HG03103 (cell line): ENCODE data around the gene TNIK.
"Not testable (repeated sequence)": the region's sequence is repeated elsewhere in the genome, so short reads cannot be mapped to it uniquely, and the experiment has no call there.

Experiments used
- ATAC-seq: cut with Tn5 transposase; IDR thresholded peaks from one replicate; pipeline ENCODE4 v1.9.1; 2021; ENCODE audit warnings: low read depth; ENCODE audit not compliant: unreplicated experiment

TNIK gene

DNA sequence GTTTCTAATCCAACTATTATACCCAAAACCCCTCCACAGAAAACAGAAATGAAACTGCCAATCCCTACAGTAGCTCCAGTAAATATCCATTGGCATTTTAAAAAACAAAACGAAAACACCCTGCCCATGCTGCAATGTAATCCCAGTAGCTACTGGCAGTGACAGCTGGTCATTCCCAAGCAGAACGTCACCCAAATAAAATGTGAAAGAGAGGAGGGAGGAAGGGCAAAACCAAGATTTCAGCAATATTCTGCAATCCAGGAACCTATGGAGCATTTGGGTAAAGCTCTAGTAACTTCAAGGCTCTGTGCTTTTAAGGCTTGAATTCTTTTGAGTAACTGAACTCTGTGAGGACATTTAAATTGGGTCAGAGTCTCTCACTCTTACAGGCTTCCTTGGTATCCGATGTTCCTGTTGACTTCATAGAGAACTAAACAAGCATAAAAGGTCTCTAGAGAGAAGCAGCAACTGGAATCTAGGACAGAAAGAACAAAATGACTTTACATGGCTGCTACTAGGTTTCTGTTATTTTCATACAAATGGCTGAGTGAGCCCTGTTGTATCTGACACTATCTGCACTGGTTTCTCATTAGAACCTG is 136.2 kb downstream of the TNIK start:
- ATAC-seq = no peak

DNA sequence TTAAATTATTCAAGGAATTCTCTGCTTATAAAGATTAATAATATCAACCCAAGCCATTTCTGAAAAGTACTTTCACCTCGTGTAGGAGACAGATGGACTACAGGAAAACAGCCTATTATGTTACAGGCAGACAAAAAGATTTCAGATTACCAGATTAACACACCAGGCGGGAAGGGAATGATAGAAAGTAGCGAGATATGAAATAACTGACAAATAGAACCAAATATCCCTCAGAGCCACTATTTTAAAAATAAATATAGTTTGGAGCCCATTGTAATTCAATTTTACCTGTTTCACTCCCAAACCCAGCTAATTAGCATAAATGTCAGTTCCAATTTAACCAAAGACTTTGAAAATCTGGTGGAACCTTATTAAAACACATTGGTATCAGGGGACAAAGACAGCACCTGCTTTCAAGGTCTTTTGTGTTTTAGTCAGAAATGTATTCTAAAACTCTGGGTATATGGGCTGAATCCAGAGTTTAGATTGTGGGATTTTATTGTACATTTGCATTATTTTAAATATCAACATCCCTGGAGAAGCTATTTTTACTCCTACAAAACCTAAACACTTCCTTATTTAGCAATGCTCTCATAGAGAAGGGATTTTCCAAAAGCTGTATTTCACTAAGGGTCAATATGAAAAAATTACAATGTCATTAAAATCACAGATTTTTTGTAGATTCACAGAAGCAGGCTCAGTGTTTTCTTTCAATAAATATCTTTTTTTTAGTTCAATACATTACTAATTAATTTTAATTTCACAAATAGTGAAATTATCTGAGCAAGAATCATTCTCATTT is 138.4 kb downstream of the TNIK start:
- no peak for ATAC-seq

- ATAC-seq = no peak
Measured at GRCh38 chr3:171320750-171321558, 139.3 kb downstream of the TNIK start.

DNA sequence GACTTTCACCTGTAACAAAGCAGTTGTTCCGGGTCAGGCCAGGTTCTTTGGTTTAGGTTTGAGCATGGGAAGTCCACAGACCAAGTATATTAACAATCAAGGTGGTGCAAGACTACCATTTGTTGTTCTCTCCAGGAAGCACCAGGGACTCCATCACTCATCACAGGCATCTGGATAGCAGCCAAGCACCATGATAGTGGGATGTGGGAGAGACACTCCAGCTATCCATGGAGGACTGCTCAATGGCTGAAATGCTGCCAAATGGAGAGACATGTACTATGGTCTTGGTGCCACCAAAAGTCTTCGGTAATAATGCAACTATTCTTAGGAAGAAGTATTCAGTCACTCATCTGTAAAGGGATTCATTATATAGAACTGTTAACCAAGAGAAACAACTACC is 143.0 kb downstream of the TNIK start:
- no peak for ATAC-seq

- ATAC-seq = no peak
Measured at GRCh38 chr3:171315919-171316318, 144.3 kb downstream of the TNIK start.

DNA sequence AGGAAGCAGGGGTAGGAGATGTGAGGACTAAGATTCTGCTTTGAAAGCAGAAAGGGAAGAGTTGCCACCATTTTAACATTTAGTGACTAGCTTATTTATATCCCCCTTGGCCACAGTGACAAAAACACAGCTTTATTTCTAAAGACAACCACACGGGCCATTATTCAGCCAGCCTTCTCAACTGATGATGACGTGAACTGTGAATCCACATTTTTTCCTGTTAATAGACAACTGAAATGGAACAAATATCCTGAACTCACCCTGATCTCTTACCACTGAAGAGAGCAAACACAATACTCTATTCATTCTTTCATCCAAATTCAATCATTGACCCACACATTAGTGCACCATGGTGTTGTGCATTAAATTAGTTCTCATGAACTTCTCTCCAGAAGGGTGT is 145.1 kb downstream of the TNIK start:
- ATAC-seq = no peak

DNA sequence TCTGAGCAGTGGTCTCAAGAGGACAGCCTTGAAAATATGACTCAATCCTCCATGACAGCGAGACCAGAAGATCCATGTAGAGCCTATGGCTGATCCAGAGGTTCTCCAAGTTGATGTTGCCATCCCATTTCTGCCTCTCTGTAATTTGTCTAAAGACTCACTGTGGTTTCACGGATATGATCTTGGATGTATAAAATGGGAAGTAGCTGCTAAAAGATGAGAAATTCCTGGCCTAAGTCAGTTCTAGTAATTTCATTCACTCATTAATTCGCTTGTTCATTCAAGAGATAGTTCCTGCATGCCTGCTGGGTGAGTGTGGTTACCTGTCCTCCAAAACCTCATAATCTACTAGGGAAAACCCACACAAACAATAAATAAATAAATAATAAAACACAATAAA is 145.9 kb downstream of the TNIK start:
- ATAC-seq = no peak

GRCh38 chr3:171313702-171314101 is 146.5 kb downstream of the TNIK start:
- ATAC-seq = no peak

DNA sequence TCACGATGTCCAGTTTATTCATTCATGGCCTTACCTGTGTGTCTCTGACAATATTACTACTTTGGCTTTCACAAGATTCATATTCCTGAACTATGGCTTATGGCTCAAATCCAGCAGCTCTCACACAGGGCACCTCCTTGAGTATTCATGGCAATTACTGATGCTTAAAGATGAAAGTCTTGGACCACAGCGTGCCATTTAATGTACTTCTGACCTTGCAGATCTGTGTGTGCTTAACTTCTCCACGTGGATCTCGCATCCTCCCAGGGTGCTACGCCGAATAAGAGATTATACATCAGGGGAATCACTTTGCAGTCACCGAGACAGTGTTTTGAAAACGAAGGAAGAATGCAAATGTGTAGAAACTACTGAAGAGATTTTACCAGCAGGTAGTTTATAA is 147.5 kb downstream of the TNIK start:
- no peak for ATAC-seq

DNA sequence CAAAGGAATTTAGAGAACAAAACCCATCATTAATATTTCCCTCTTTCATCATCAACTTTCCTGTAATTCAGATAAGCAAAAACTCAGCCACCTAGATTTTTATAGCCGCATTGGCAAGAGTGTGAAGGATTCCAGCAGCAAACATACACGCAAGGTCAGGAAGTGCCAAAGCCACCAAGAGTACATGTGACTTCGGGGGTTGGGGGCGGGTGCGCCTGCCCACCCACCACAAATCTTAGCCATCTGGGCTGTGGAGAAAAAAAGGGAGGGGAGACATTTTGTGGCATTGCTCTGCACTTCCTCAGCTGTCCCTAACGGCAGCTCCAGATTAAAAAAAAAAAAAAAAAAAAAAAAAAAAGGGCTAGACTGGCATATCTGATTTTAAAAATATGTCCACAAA is 148.4 kb downstream of the TNIK start:
- ATAC-seq = no peak

- no peak for ATAC-seq
Measured at GRCh38 chr3:171309906-171310359, 150.3 kb downstream of the TNIK start.

GRCh38 chr3:171307988-171308387 is 152.2 kb downstream of the TNIK start:
- no peak for ATAC-seq

GRCh38 chr3:171307046-171307585 is 153.1 kb downstream of the TNIK start:
- ATAC-seq = no peak

- ATAC-seq = no peak
Measured at GRCh38 chr3:171306631-171307030, 153.6 kb downstream of the TNIK start.

DNA sequence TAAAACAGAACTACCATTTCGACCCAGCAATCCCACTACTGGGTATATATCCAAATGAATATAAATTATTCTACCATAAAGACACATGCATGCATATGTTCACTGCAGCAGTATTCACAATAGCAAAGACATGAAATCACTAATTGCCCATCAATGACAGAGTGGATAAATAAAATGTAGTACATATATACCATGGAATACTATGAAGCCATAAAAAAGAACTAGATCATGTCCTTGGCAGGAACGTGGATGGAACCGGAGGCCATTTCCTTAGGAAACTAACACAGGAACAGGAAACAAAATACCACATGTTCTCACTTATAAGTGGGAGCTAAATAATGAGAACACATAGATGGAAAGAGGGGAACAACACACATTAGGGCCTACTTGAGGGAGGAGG is 154.4 kb downstream of the TNIK start:
- not testable (repeated sequence) for ATAC-seq

DNA sequence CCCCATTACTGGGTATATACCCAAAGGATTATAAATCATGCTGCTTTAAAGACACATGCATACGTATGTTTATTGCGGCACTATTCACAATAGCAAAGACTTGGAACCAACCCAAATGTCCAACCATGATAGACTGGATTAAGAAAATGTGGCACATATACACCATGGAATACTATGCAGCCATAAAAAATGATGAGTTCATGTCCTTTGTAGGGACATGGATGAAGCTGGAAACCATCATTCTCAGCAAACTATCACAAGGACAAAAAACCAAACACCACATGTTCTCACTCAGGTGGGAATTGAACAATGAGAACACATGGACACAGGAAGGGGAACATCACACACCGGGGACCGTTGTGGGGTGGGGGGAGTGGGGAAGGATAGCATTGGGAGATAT is 155.7 kb downstream of the TNIK start:
- ATAC-seq = not testable (repeated sequence)

DNA sequence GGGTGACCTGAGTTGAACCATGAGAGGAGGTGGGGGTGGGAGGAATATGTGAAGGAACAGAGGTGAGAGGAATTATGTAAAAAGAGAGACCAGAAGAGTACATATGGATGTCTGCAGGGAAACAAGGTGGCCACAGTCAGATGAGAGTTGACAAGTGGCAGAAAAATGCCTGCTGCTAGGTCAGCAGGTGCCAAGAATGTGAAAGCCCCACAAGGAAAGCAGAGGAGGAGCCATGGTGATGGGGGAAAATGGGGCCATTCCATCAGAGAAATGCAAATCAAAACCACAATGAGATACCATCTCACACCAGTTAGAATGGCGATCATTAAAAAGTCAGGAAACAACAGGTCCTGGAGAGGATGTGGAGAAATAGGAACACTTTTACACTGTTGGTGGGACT is 156.2 kb downstream of the TNIK start:
- ATAC-seq = not testable (repeated sequence)

DNA sequence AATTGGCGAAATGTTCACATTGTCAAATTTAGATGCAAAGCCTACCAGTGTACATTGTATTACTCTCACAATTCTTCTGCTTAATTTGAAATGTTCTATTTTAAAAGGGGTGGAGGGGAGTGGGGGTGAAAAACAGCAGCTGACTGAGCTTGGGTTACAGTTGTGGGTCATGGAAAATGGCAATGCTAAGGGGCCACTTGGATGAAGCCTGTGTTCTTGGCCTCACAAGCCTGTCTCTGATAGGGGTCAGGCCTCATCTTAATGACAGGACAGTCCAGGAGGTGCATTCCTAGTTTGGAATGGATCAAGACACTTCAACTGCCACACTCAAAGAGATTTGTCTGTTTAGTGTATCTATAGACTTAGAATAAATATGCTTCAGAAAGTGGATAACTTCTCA is 158.2 kb downstream of the TNIK start:
- ATAC-seq = no peak

- ATAC-seq = no peak
Measured at GRCh38 chr3:171301002-171301401, 159.2 kb downstream of the TNIK start.

GRCh38 chr3:171297951-171298350 is 162.3 kb downstream of the TNIK start:
- ATAC-seq = no peak

DNA sequence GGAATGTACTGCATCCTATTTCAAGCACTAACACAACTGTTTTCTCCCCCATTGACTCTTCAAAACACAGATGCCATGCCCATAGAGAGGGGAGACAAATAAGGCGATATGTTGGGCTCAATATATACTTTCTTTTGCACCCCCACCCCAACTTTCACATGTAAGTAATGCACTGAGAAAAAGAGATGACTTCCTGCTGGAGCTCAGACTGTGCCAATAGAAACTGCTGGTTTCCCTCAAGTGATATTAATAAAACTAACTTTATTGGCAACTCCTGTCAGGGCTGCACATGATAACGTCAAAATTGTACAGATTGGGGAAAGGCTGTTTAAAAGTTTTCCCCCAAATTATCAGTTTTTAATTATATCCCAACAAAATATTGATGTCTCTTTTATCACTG is 163.0 kb downstream of the TNIK start:
- ATAC-seq = no peak
